ENCODE measurements around the gene SIRPA.

- TF ChIP-seq USF2 (IDR thresholded peaks at IDR 0.05; ENCODE audit: low read length): no peak
- TF ChIP-seq POLR2A (IDR thresholded peaks at IDR 0.05; ENCODE audit: control extremely low read depth in 1 of 2, low read depth in 2 of 2, low read length in 2 of 2): no peak
- no peak for TF ChIP-seq CTCF (IDR thresholded peaks at IDR 0.05; ENCODE audit: control extremely low read depth in 1 of 3, insufficient read depth in 1 of 3, low read depth in 1 of 3, low read length in 3 of 3)
- no peak for TF ChIP-seq YY1 (IDR thresholded peaks at IDR 0.05; ENCODE audit: low read depth, low read length)
- no peak for TF ChIP-seq TAF1 (IDR thresholded peaks at IDR 0.05; ENCODE audit: low read depth, low read length)
- no peak for TF ChIP-seq SIX5 (IDR thresholded peaks at IDR 0.05; ENCODE audit: low read depth, low read length)
- TF ChIP-seq GABPA (IDR thresholded peaks at IDR 0.05; ENCODE audit: borderline replicate concordance, insufficient read depth, low read length): no peak
- no peak for TF ChIP-seq EP300 (IDR thresholded peaks at IDR 0.05; ENCODE audit: borderline replicate concordance in 1 of 2, low read depth in 2 of 2, low read length in 2 of 2)
These were observed 24.9 kb upstream of the SIRPA start for GRCh38 chr20:1870323-1870722.
